Measurements from ENCODE around the gene HINT3. TPM values are rescaled to one million over a fixed set of nuclear protein-coding genes. Genes with fewer than 3 reads are reported as not detected.

Gene HINT3
- total and polyA plus RNA-seq, 11 donors: 8.1 to 40.0 (median 33.8) TPM

- TF ChIP-seq CTCF (IDR thresholded peaks at IDR 0.05) (no peak), POLR2A (IDR thresholded peaks at IDR 0.05) (no peak)
- peaks cover 0 to 88% (median 17%) of the 10 kb centered on the region in 9 donors for H3K36me3 ChIP-seq
- intact Hi-C loops (cut with DNase I): no loop called here
These were observed 46.4 kb downstream of the HINT3 start for GRCh38 chr6:126002755-126003679.

GRCh38 chr6:126007800-126008199 is 51.2 kb downstream of the HINT3 start:
- Histone ChIP-seq H3K27ac (no peak overlapping the region), H3K9me3 (no peaks in the 10 kb centered on the region), H3K27me3 (no peaks in the 10 kb centered on the region), H3K4me1 (no peaks in the 10 kb centered on the region), H3K36me3 (peaks cover 0 to 91% (median 38%) of the 10 kb centered on the region in 9 donors), H3K4me3 (no peak overlapping the region)
- ATAC-seq (no peak), DNase-seq (no peak)
- intact Hi-C loops (cut with DNase I): no loop called here
- TF ChIP-seq POLR2A (IDR thresholded peaks at IDR 0.05) (no peak), CTCF (IDR thresholded peaks at IDR 0.05) (no peak)

More at GRCh38 chr6:126002755-126003679, 46.4 kb downstream of the HINT3 start:
- ATAC-seq: no peak
- no peak overlapping the region for H3K27ac ChIP-seq
- no peaks in the 10 kb centered on the region for H3K9me3 ChIP-seq
- 91 to 95% (median 93%) methylated on average over 8 of the region's 8 CpGs for whole genome bisulfite sequencing, 4 donors
- H3K4me3 ChIP-seq: no peak overlapping the region
- no peaks in the 10 kb centered on the region for H3K4me1 ChIP-seq
- no peak for DNase-seq
- H3K27me3 ChIP-seq: no peaks in the 10 kb centered on the region

GRCh38 chr6:126010040-126010439 is 53.5 kb downstream of the HINT3 start:
- Histone ChIP-seq H3K27me3 (no peaks in the 10 kb centered on the region), H3K4me1 (no peaks in the 10 kb centered on the region), H3K4me3 (no peak overlapping the region), H3K36me3 (peaks cover 0 to 94% (median 60%) of the 10 kb centered on the region in 9 donors), H3K9me3 (no peaks in the 10 kb centered on the region), H3K27ac (no peak overlapping the region)
- no peak for DNase-seq
- 91 to 96% (median 93%) methylated on average over 4 of the region's 4 CpGs for WGBS, 4 donors
- no peak for ATAC-seq
- no peak for TF ChIP-seq CTCF (IDR thresholded peaks at IDR 0.05)
- no peak for TF ChIP-seq POLR2A (IDR thresholded peaks at IDR 0.05)
- intact Hi-C loops (cut with DNase I): no loop called here

- peaks cover 0 to 96% (median 76%) of the 10 kb centered on the region in 9 donors for H3K36me3 ChIP-seq
- no peaks in the 10 kb centered on the region for H3K27me3 ChIP-seq
- no peak for ATAC-seq
- intact Hi-C loops (cut with DNase I): no loop called here
- DNase-seq: no peak
- no peaks in the 10 kb centered on the region for H3K9me3 ChIP-seq
- H3K27ac ChIP-seq: no peak overlapping the region
- H3K4me1 ChIP-seq: no peaks in the 10 kb centered on the region
- WGBS, 4 donors: 91 to 97% (median 92%) methylated on average over 1 of the region's 1 CpG
- no peak for TF ChIP-seq POLR2A (IDR thresholded peaks at IDR 0.05)
- TF ChIP-seq CTCF (IDR thresholded peaks at IDR 0.05): no peak
- H3K4me3 ChIP-seq: no peak overlapping the region
These were observed 59.3 kb downstream of the HINT3 start for GRCh38 chr6:126015863-126016262.

Measured in heart left ventricle (tissue), 16 donors.